DMS114 treated with DMSO at 0.1 percent for 48 hours (cell line): Measurements from ENCODE around the gene CLCN1.

Experiments used
- DNase-seq: peaks from one replicate; lab custom pipeline; 2025; ENCODE audit not compliant: unreplicated experiment; lab: John Stamatoyannopoulos, UW

Gene CLCN1

GRCh38 chr7:143395187-143396149 lies 79.6 kb downstream of the CLCN1 start:
- DNase-seq = no peak

GRCh38 chr7:143396182-143396581 lies 80.3 kb downstream of the CLCN1 start:
- DNase-seq = no peak

GRCh38 chr7:143396625-143397556 lies 81.0 kb downstream of the CLCN1 start:
- no peak for DNase-seq

- no peak for DNase-seq
Measured at GRCh38 chr7:143397710-143398530, 82.0 kb downstream of the CLCN1 start.

DNA sequence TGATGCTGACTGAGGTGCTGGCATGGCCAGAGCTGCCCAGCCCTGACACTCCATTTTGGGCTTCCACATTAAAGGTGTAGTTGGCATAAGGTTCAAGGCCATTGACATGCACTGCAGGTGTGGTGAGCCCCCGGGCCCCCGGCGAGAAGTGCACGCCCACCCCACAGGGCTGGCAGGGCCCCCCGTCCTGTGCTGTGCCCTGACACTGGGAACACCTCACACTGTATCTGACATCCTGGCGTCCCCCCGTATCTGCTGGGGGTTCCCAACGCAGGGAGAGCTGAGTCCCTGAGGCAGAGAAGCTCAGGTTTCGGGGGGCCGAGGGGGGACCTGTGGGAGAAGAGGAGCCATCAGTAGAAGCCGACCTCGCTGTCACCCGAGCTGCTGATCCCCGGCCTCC lies 82.7 kb downstream of the CLCN1 start:
- no peak for DNase-seq

- no peak for DNase-seq
Measured at GRCh38 chr7:143399151-143399550, 83.2 kb downstream of the CLCN1 start.

GRCh38 chr7:143399642-143400041 lies 83.7 kb downstream of the CLCN1 start:
- DNase-seq = no peak

- DNase-seq = no peak
Measured at GRCh38 chr7:143401265-143401664, 85.4 kb downstream of the CLCN1 start.
